Rectal smooth muscle tissue (tissue), 1 donor: ENCODE results near the gene SLC29A3.
"Not testable (repeated sequence)": the region's sequence is repeated elsewhere in the genome, so short reads cannot be mapped to it uniquely, and the experiment has no call there.

ENCODE experiments used
- H3K27ac ChIP-seq: one replicate; pipeline ENCODE4 v1.7.0; 2013; ENCODE audit warnings: low read depth, low read length, inconsistent platforms
- H3K27me3 ChIP-seq: one replicate; pipeline ENCODE4 v1.7.0; 2013; ENCODE audit warnings: low read length; ENCODE audit not compliant: control insufficient read depth, insufficient read depth
- H3K36me3 ChIP-seq: one replicate; pipeline ENCODE4 v1.7.0; 2013; ENCODE audit warnings: low read length; ENCODE audit not compliant: control insufficient read depth, insufficient read depth
- H3K4me1 ChIP-seq: one replicate; pipeline ENCODE4 v1.7.0; 2013; ENCODE audit warnings: low read length; ENCODE audit not compliant: control insufficient read depth, insufficient read depth
- H3K4me3 ChIP-seq: one replicate; pipeline ENCODE4 v1.7.0; 2013; ENCODE audit warnings: low read length
- H3K9ac ChIP-seq: one replicate; pipeline ENCODE4 v1.7.0; 2013; ENCODE audit warnings: low read length

Gene SLC29A3

GRCh38 chr10:71296811-71297210 is 22.2 kb upstream of the SLC29A3 start:
- H3K36me3 ChIP-seq, H3K27me3 ChIP-seq: not testable (repeated sequence)

GRCh38 chr10:71297343-71297742 is 21.7 kb upstream of the SLC29A3 start:
- no peaks in the 10 kb centered on the region for H3K36me3 ChIP-seq
- H3K27me3 ChIP-seq: no peaks in the 10 kb centered on the region
- H3K27ac ChIP-seq: no peak overlapping the region
- H3K4me3 ChIP-seq: no peak overlapping the region
- no peak overlapping the region for H3K9ac ChIP-seq
- H3K4me1 ChIP-seq: no peaks in the 10 kb centered on the region

More at GRCh38 chr10:71296811-71297210, 22.2 kb upstream of the SLC29A3 start:
- H3K27ac ChIP-seq, H3K4me3 ChIP-seq, H3K9ac ChIP-seq, H3K4me1 ChIP-seq: not testable (repeated sequence)

GRCh38 chr10:71299071-71299785 is 19.8 kb upstream of the SLC29A3 start:
- H3K4me3 ChIP-seq: no peak overlapping the region
- no peak overlapping the region for H3K9ac ChIP-seq
- H3K36me3 ChIP-seq: no peaks in the 10 kb centered on the region
- no peak overlapping the region for H3K27ac ChIP-seq
- H3K27me3 ChIP-seq: no peaks in the 10 kb centered on the region
- H3K4me1 ChIP-seq: no peaks in the 10 kb centered on the region

GRCh38 chr10:71300555-71301370 is 18.3 kb upstream of the SLC29A3 start:
- Histone ChIP-seq H3K27me3 (no peaks in the 10 kb centered on the region), H3K36me3 (no peaks in the 10 kb centered on the region), H3K27ac (no peak overlapping the region), H3K9ac (no peak overlapping the region), H3K4me3 (no peak overlapping the region), H3K4me1 (no peaks in the 10 kb centered on the region)

- Histone ChIP-seq H3K4me3 (no peak overlapping the region), H3K27me3 (no peaks in the 10 kb centered on the region), H3K4me1 (no peaks in the 10 kb centered on the region), H3K36me3 (no peaks in the 10 kb centered on the region), H3K27ac (no peak overlapping the region), H3K9ac (no peak overlapping the region)
Observed at GRCh38 chr10:71301371-71301916, 17.6 kb upstream of the SLC29A3 start.

- Histone ChIP-seq H3K9ac (no peak overlapping the region), H3K4me1 (no peaks in the 10 kb centered on the region), H3K27ac (no peak overlapping the region)
Observed at GRCh38 chr10:71302451-71302850, 16.6 kb upstream of the SLC29A3 start.

GRCh38 chr10:71302874-71303568 is 16.0 kb upstream of the SLC29A3 start:
- H3K27me3 ChIP-seq: no peaks in the 10 kb centered on the region
- H3K4me3 ChIP-seq: no peak overlapping the region
- H3K4me1 ChIP-seq: no peaks in the 10 kb centered on the region
- H3K9ac ChIP-seq: no peak overlapping the region
- H3K36me3 ChIP-seq: no peaks in the 10 kb centered on the region
- no peak overlapping the region for H3K27ac ChIP-seq

More at GRCh38 chr10:71302451-71302850, 16.6 kb upstream of the SLC29A3 start:
- Histone ChIP-seq H3K36me3 (no peaks in the 10 kb centered on the region), H3K4me3 (no peak overlapping the region), H3K27me3 (no peaks in the 10 kb centered on the region)

GRCh38 chr10:71303569-71303907 is 15.5 kb upstream of the SLC29A3 start:
- H3K27ac ChIP-seq: no peak overlapping the region
- no peaks in the 10 kb centered on the region for H3K27me3 ChIP-seq
- no peaks in the 10 kb centered on the region for H3K36me3 ChIP-seq
- H3K4me1 ChIP-seq: no peaks in the 10 kb centered on the region
- H3K4me3 ChIP-seq: no peak overlapping the region
- no peak overlapping the region for H3K9ac ChIP-seq

GRCh38 chr10:71304914-71305313 is 14.1 kb upstream of the SLC29A3 start:
- Histone ChIP-seq H3K4me1 (no peaks in the 10 kb centered on the region), H3K27me3 (no peaks in the 10 kb centered on the region), H3K4me3 (no peak overlapping the region), H3K27ac (no peak overlapping the region), H3K9ac (no peak overlapping the region), H3K36me3 (no peaks in the 10 kb centered on the region)

GRCh38 chr10:71306979-71307378 is 12.1 kb upstream of the SLC29A3 start:
- no peaks in the 10 kb centered on the region for H3K4me1 ChIP-seq
- no peak overlapping the region for H3K27ac ChIP-seq
- no peaks in the 10 kb centered on the region for H3K27me3 ChIP-seq

GRCh38 chr10:71307469-71308085 is 11.5 kb upstream of the SLC29A3 start:
- H3K36me3 ChIP-seq: no peaks in the 10 kb centered on the region
- H3K27ac ChIP-seq: no peak overlapping the region
- H3K4me1 ChIP-seq: no peaks in the 10 kb centered on the region
- no peak overlapping the region for H3K9ac ChIP-seq
- H3K27me3 ChIP-seq: no peaks in the 10 kb centered on the region
- H3K4me3 ChIP-seq: no peak overlapping the region

More at GRCh38 chr10:71306979-71307378, 12.1 kb upstream of the SLC29A3 start:
- Histone ChIP-seq H3K36me3 (no peaks in the 10 kb centered on the region), H3K4me3 (no peak overlapping the region), H3K9ac (no peak overlapping the region)

GRCh38 chr10:71308244-71308643 is 10.8 kb upstream of the SLC29A3 start:
- H3K36me3 ChIP-seq: no peaks in the 10 kb centered on the region
- no peak overlapping the region for H3K4me3 ChIP-seq
- no peak overlapping the region for H3K27ac ChIP-seq
- no peaks in the 10 kb centered on the region for H3K27me3 ChIP-seq
- H3K4me1 ChIP-seq: peaks cover 3% of the 10 kb centered on the region
- H3K9ac ChIP-seq: no peak overlapping the region
